SHP77 treated with DMSO at 0.1 percent for 48 hours (cell line): ENCODE results near the gene ZNF394.

ENCODE experiments used
- DNase-seq: peaks from one replicate; lab custom pipeline; 2025; lab: John Stamatoyannopoulos, UW

The ZNF394 gene

GRCh38 chr7:99449326-99449725, 50.8 kb downstream of the ZNF394 start:
- no peak for DNase-seq

- no peak for DNase-seq
These were observed 51.2 kb downstream of the ZNF394 start for GRCh38 chr7:99448855-99449254.

- DNase-seq = no peak
These were observed 52.1 kb downstream of the ZNF394 start for GRCh38 chr7:99447943-99448342.

- no peak for DNase-seq
These were observed 54.0 kb downstream of the ZNF394 start for GRCh38 chr7:99446096-99446495.
